B cell (primary cell): ENCODE measurements around the gene EHD3. TPM values are rescaled to one million over a fixed set of nuclear protein-coding genes. Genes with fewer than 3 reads are reported as not detected.

ENCODE experiments used
- ATAC-seq: fragments of 200-7000 bp; cut with Tn5 transposase; one replicate; pipeline ENCODE4 v1.10.0; 2021; ENCODE audit warnings: low read depth, mild to moderate bottlenecking, moderate number of reproducible peaks, moderate library complexity
- CTCF ChIA-PET: fragments of 350-600 bp; sonication (Branson Sonifier 250); formaldehyde crosslinking; loops from one replicate; lab custom pipeline; 2021; ENCODE audit warnings: antibody characterized with exemption, inconsistent platforms; lab: Charles Lee
- POLR2A ChIA-PET: fragments of 350-600 bp; sonication (Branson Sonifier 250); formaldehyde crosslinking; loops from one replicate; lab custom pipeline; 2021; ENCODE audit warnings: antibody characterized with exemption; lab: Charles Lee
- DNase-seq: peaks from one replicate; pipeline ENCODE4 v3.0.0; 2013
- H2AFZ ChIP-seq: 2 replicates; pipeline ENCODE4 v1.6.1; 2012; ENCODE audit warnings: mild to moderate bottlenecking, low read depth, low read length; ENCODE audit not compliant: insufficient read depth, poor library complexity, severe bottlenecking
- H3K27ac ChIP-seq, 2 donors: 1 replicate in 1 of 2; 2 replicates in 1 of 2; pipeline ENCODE4 v1.5.1; 2012 to 2013; ENCODE audit warnings: low read length in 2 of 2, mild to moderate bottlenecking in 2 of 2, moderate library complexity in 1 of 2
- H3K27me3 ChIP-seq, 4 experiments: fragments of 200-600 bp in 1 of 4; sonication (generic) in 1 of 4; replicated peaks in 1 of 4; 1 replicate in 2 of 4; 2 replicates in 2 of 4; pipeline versions ENCODE4 v1.6.1 to v1.7.0; 2013 to 2016; ENCODE audit warnings: low read length in 3 of 4, mild to moderate bottlenecking in 2 of 4, mixed read lengths in 1 of 4, moderate library complexity in 1 of 4; ENCODE audit not compliant: insufficient read depth in 4 of 4, control insufficient read depth in 3 of 4; ENCODE audit errors: control extremely low read depth in 1 of 4
- H3K36me3 ChIP-seq, 2 experiments: replicated peaks in 1 of 2; 1 replicate in 1 of 2; 2 replicates in 1 of 2; pipeline versions ENCODE4 v1.6.1 to v1.7.1; 2013; ENCODE audit warnings: low read length in 1 of 2; ENCODE audit not compliant: insufficient read depth in 2 of 2, control insufficient read depth in 1 of 2; ENCODE audit errors: control extremely low read depth in 1 of 2, extremely low read depth in 1 of 2
- H3K4me1 ChIP-seq, 2 donors: fragments of 200-600 bp in 1 of 2; sonication (generic) in 1 of 2; 1 replicate in 1 of 2; 2 replicates in 1 of 2; pipeline versions ENCODE4 v1.5.1 to v1.6.1; 2013 to 2017; ENCODE audit warnings: low read length in 2 of 2; ENCODE audit not compliant: control insufficient read depth in 2 of 2, insufficient read depth in 2 of 2
- H3K4me2 ChIP-seq: replicated peaks from 2 replicates; pipeline ENCODE3; 2012; ENCODE audit warnings: mild to moderate bottlenecking, low read depth, low read length; ENCODE audit not compliant: poor library complexity, severe bottlenecking
- H3K4me3 ChIP-seq, 5 experiments: fragments of 200-600 bp in 1 of 5; sonication (generic) in 1 of 5; 1 replicate in 3 of 5; 2 replicates in 2 of 5; pipeline versions ENCODE4 v1.5.1 to v1.7.0; 2011 to 2016; ENCODE audit warnings: low read length in 4 of 5, mild to moderate bottlenecking in 4 of 5, low read depth in 2 of 5, control low read depth in 1 of 5, moderate library complexity in 1 of 5; ENCODE audit not compliant: insufficient read depth in 1 of 5; ENCODE audit errors: control extremely low read depth in 1 of 5, extremely low read depth in 1 of 5
- H3K79me2 ChIP-seq: fragments of 200-600 bp; sonication (generic); one replicate; pipeline ENCODE4 v1.6.0; 2016; ENCODE audit warnings: low read length; ENCODE audit not compliant: control insufficient read depth, insufficient read depth
- H3K9ac ChIP-seq: fragments of 200-600 bp; sonication (generic); 2 replicates; pipeline ENCODE4 v1.6.1; 2017; ENCODE audit warnings: mild to moderate bottlenecking, low read length, moderate library complexity
- H3K9me3 ChIP-seq, 3 donors: one replicate each; pipeline versions ENCODE4 v1.6.1 to v1.7.1; 2013; ENCODE audit warnings: low read length in 2 of 3; ENCODE audit not compliant: control insufficient read depth in 2 of 3, insufficient read depth in 1 of 3; ENCODE audit errors: control extremely low read depth in 1 of 3
- H4K20me1 ChIP-seq: 2 replicates; pipeline ENCODE4 v1.6.0; 2012; ENCODE audit warnings: mild to moderate bottlenecking, low read length; ENCODE audit not compliant: insufficient read depth, control insufficient read depth, poor library complexity, severe bottlenecking
- H3K27ac Mint-ChIP-seq: one replicate; pipeline ENCODE4 v1.8.0; 2021; ENCODE audit warnings: mixed read lengths
- H3K27me3 Mint-ChIP-seq: one replicate; pipeline ENCODE4 v1.8.0; 2021; ENCODE audit warnings: mixed read lengths
- H3K4me1 Mint-ChIP-seq: one replicate; pipeline ENCODE4 v1.8.0; 2021; ENCODE audit warnings: mixed read lengths
- H3K4me3 Mint-ChIP-seq: one replicate; pipeline ENCODE4 v1.8.0; 2021; ENCODE audit warnings: mixed read lengths
- H3K9me3 Mint-ChIP-seq: one replicate; pipeline ENCODE4 v1.8.0; 2022; ENCODE audit warnings: mixed read lengths; ENCODE audit not compliant: insufficient read depth
- CTCF ChIP-seq: fragments of 200-600 bp; IDR thresholded peaks from one replicate; pipeline ENCODE4 v1.8.0; 2022; ENCODE audit warnings: antibody characterized with exemption, mild to moderate bottlenecking
- EZH2 ChIP-seq: IDR thresholded peaks from 2 replicates; pipeline ENCODE4 v1.6.1; 2012; ENCODE audit warnings: borderline replicate concordance, low read depth, mild to moderate bottlenecking, moderate library complexity, low read length; ENCODE audit not compliant: insufficient read depth, poor library complexity, severe bottlenecking
- WGBS: methylation state at CpG from one replicate; pipeline ENCODE4 v1.1.5; 2013; ENCODE audit warnings: missing lambda C conversion rate; ENCODE audit not compliant: insufficient coverage; 5-methylcytosine and 5-hydroxymethylcytosine counted together
- intact Hi-C: fragments of 100-400 bp; cut with micrococcal nuclease; formaldehyde crosslinking; loops from one replicate; pipeline ENCODE4 v1.10.0; 2022
- polyA plus RNA-seq: library from polyadenylated mRNA; depleted of rRNA; stranded (reverse); fragments of >200 nt; gene quantifications from 2 replicates; pipeline ENCODE4 v1.2.3, GENCODE V29; 2012
- total RNA-seq, 2 donors: library from RNA; stranded (reverse); fragments of 120-200 nt in 1 of 2; gene quantifications; 1 replicate in 1 of 2; 2 replicates in 1 of 2; pipeline versions ENCODE4 v1.2.3 to v1.2.4, GENCODE V29; 2013 to 2022

The EHD3 gene
- total and polyA plus RNA-seq, 2 donors (not counting 1 experiment from before 2014, with no cell fraction given), result 19.0 to 60.5 TPM

- H2AFZ ChIP-seq, result no peak overlapping the region
- Mint-ChIP-seq H3K4me3 (no peak overlapping the region), H3K27ac (peak overlapping the region; percentile 70), H3K9me3 (no peaks in the 10 kb centered on the region), H3K4me1 (peaks cover 64% of the 10 kb centered on the region), H3K27me3 (no peaks in the 10 kb centered on the region)
- H3K27me3 ChIP-seq, result no peaks in the 10 kb centered on the region
- H3K36me3 ChIP-seq, result no peaks in the 10 kb centered on the region
- 96% methylated on average over 2 of the region's 7 CpGs for WGBS
- ChIA-PET CTCF (interaction anchor here (0.8 kb wide), 1 partner anchor 10 kb away, joined by 5 read pairs; the partner anchor contains the start of gene EHD3), POLR2A (no interaction called here)
- H3K4me2 ChIP-seq, result no peak overlapping the region
- H4K20me1 ChIP-seq, result no peaks in the 10 kb centered on the region
- no peak overlapping the region for H3K27ac ChIP-seq
- TF ChIP-seq CTCF (no peak), EZH2 (no peak)
- DNase-seq (no peak), ATAC-seq (no peak)
- no peaks in the 10 kb centered on the region for H3K79me2 ChIP-seq
- intact Hi-C loops, result no loop called here
- H3K9ac ChIP-seq, result no peak overlapping the region
- peaks cover 49 to 50% of the 10 kb centered on the region in 2 donors for H3K4me1 ChIP-seq
- no peaks in the 10 kb centered on the region for H3K9me3 ChIP-seq
- no peak overlapping the region for H3K4me3 ChIP-seq
Measured at GRCh38 chr2:31223749-31224148, 10.2 kb upstream of the EHD3 start.

- ATAC-seq (no peak), DNase-seq (no peak)
- H3K27me3 Mint-ChIP-seq, result no peaks in the 10 kb centered on the region
- H3K27me3 ChIP-seq, result no peaks in the 10 kb centered on the region
- no peak overlapping the region for H2AFZ ChIP-seq
- ChIA-PET POLR2A (no interaction called here), CTCF (interaction anchor here (0.8 to 1.2 kb wide), 2 partner anchors 56 to 57 kb away, joined by 3 read pairs; no protein-coding TSS in a partner anchor)
- H3K4me1 ChIP-seq, result peaks cover 25 to 26% of the 10 kb centered on the region in 2 donors
- H3K4me1 Mint-ChIP-seq, result peaks cover 40% of the 10 kb centered on the region
- no peaks in the 10 kb centered on the region for H3K9me3 ChIP-seq
- H3K4me3 ChIP-seq, result no peak overlapping the region
- H3K36me3 ChIP-seq, result no peaks in the 10 kb centered on the region
- no peak overlapping the region for H3K27ac ChIP-seq
- no peaks in the 10 kb centered on the region for H3K9me3 Mint-ChIP-seq
- intact Hi-C loops, result no loop called here
- H3K4me3 Mint-ChIP-seq, result no peak overlapping the region
- no peak overlapping the region for H3K27ac Mint-ChIP-seq
- 25% methylated on average over 2 of the region's 2 CpGs for WGBS
- TF ChIP-seq CTCF, result no peak
- no peak for TF ChIP-seq EZH2
- no peaks in the 10 kb centered on the region for H3K79me2 ChIP-seq
- no peaks in the 10 kb centered on the region for H4K20me1 ChIP-seq
- no peak overlapping the region for H3K9ac ChIP-seq
- no peak overlapping the region for H3K4me2 ChIP-seq
Measured at GRCh38 chr2:31226266-31226665, 7.7 kb upstream of the EHD3 start.
